Midbrain (tissue), 1 donor: Measurements from ENCODE around the gene OR2A12.
"Not testable (repeated sequence)": the region's sequence is repeated elsewhere in the genome, so short reads cannot be mapped to it uniquely, and the experiment has no call there.

Experiments used
- DNase-seq: peaks from one replicate; lab custom pipeline; 2025; lab: John Stamatoyannopoulos, UW

Gene OR2A12

GRCh38 chr7:144122876-144123275, 36.8 kb downstream of the OR2A12 start, which contains the start of gene OR2A14:
TSS of gene OR2A14 (plus strand) at chr7:144123176. CDS start at chr7:144129113, 5,937 bp downstream.
- no peak for DNase-seq

DNA sequence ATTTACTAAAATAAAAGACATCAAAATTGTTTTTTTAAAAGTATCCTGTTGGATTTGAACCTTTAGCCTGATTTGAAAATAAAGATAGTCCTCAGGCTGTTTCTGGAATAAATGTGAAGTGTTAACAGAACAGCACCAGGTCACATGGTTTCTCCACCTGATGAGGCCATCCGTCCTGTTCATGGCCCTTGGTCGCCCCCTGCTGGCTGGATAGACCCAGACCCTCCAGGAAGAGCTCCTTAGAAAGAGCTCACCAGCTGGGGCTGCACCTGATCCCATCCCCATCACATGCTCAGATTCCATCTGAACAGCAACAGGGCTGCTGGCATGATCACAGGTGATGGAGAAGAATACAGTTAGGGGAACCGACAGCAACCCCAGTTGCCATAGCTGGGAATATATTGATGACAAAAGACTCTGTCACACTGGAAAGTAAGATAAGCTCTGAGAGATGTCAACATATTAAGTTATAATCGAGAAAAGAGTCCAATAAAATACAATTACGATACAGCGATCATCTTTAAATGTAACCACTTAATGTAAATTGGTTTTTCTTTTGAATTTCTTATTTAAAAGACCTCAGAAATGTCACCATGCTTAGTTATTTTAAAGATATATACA, 41.7 kb downstream of the OR2A12 start:
- DNase-seq = peak; percentile 0

DNA sequence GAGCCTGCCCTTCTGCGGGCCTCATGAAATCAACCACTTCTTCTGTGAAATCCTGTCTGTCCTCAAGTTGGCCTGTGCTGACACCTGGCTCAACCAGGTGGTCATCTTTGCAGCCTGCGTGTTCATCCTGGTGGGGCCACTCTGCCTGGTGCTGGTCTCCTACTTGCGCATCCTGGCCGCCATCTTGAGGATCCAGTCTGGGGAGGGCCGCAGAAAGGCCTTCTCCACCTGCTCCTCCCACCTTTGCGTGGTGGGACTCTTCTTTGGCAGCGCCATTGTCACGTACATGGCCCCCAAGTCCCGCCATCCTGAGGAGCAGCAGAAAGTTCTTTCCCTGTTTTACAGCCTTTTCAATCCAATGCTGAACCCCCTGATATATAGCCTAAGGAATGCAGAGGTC, 43.5 kb downstream of the OR2A12 start:
- DNase-seq = not testable (repeated sequence)

DNA sequence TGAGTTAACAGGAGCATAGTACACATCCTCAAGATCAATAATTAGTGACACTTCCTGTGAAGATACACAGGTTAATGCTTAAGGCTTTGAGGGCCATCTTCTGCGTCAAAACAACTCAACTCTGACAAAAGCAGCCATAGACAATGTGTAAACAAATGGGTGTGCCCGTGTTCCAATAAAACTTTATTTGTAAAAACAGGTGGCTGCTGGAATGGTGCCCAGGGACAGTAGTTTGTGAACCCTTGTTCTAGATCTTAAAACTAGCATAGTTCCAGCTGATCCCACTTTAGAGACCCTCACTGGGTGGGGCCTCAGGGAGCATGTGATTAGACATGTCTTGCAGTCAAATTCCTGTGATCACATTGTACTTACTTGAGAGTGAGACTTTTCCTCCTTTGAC, 44.7 kb downstream of the OR2A12 start:
- DNase-seq = no peak

GRCh38 chr7:144132262-144132661, 46.2 kb downstream of the OR2A12 start:
- DNase-seq = no peak

DNA sequence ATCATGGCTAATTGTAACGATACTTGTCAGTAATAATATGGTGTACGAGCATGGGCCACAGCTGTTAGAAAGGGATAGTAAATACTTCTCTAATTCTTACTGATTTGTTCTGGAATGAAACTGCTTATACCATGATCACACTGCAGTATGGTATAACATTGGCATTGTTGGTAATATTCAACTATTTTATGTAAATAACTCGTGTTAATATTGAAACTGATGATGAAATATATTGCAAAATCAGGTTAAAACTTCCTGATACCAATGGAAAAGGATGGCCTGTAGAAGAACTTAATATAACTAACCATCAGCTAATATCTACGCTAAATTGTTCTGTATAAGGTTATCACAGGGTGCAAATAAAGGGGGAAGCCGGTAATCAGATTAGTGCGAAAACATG, 47.2 kb downstream of the OR2A12 start:
- no peak for DNase-seq

DNA sequence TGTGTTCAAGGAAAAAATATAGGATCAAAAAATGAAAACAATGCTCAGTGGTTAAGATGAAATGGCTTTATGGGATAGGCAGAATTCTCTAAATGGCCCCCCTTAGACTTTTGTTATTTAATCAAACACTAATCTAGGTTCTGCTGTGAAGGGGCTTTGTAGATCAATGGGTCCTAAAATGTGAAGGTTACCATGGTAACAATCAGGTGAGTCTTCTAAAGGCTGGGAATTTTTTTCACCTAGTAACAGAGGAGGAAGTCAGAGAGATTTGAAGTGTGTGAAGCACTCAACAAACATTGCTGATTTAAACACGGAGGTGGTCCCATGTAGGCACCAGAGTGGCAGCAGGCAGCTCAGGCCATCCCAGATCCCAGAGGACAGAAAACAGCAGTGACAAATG, 48.0 kb downstream of the OR2A12 start:
- no peak for DNase-seq

DNA sequence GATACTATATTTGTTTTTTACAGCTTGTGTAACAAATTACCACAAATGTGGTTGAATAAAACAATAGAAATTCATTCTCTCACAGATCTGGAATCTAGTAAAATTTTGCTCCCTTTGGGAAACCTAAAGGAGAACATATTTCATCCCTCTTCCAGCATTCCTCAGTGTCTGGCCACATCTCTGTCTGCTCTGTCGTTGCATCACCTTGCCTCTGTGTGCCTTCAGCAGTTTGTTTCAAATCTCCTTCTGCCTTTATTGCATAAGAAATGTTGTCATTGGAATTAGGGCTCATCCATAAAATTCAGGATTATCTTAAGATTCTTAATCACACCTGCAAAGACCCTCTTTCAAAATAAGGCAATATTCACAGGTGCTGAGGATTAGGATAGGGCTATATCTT, 51.4 kb downstream of the OR2A12 start:
- no peak for DNase-seq

DNA sequence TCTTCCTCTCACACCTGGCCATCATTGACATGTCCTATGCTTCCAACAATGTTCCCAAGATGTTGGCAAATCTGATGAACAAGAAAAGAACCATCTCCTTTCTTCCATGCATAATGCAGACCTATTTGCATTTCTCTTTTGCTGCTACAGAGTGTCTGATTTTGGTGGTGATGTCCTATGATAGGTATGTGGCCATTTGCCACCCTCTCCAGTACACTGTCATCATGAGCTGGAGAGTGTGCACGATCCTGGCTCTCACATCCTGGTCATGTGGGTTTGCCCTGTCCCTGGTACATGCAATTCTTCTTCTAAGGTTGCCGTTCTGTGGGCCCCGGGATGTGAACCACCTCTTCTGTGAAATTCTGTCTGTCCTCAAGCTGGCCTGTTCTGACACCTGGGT, 56.1 kb downstream of the OR2A12 start:
- DNase-seq = no peak

- DNase-seq = no peak
These were observed 58.3 kb downstream of the OR2A12 start for GRCh38 chr7:144144426-144144825.

DNA sequence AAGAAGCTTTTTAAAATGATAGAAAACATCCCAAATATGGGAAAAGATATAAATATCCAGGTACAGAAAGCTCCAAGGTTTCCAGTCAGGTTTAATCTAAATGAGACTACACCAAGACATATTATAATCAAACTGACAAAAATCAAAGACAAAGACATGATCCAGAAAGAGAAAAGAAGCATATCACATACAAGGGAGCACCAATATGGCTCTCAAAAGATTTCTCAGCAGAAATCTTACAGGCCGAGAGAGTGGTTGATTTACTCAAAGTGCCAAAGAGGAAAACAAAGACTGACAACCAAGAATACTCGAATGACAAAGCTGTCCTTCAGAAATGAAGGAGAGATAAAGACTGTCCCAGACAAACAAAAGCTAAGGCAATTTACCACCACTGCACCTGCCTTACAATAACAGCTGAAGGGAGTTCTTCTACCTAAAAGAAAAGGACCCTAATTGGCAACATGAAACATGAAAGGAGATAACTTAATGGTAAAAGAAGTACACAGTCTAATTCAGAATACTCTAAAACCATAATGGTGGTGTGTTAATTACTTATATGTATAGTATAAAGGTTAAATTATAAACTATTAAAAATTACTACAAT, 62.2 kb downstream of the OR2A12 start:
- no peak for DNase-seq
